Caco-2 (cell line): Measurements from ENCODE around the gene ITGB8. TPM values are rescaled to one million over a fixed set of nuclear protein-coding genes. Genes with fewer than 3 reads are reported as not detected.

Experiments used
- BruUV-seq: library from RNA; stranded (reverse); fragments of 400-500 nt; replicated peaks from 2 replicates; lab custom pipeline; 2021; lab: Mats Ljungman, UMichigan
- CTCF ChIA-PET: fragments of 300-600 bp; sonication (Branson Sonifier 250); formaldehyde crosslinking; loops from one replicate; lab custom pipeline; 2022; ENCODE audit warnings: antibody characterized with exemption; lab: Charles Lee
- POLR2A ChIA-PET: fragments of 300-600 bp; sonication (Branson Sonifier 250); formaldehyde crosslinking; loops from one replicate; lab custom pipeline; 2022; ENCODE audit warnings: antibody characterized with exemption; lab: Charles Lee
- DNase-seq, 2 experiments: peaks; one replicate each; pipeline versions ENCODE4 v3.0.0 to v3.0.0-alpha.2; 2020 to 2022
- H3K27me3 ChIP-seq: replicated peaks from 2 replicates; pipeline ENCODE4 v1.6.0; 2011; ENCODE audit warnings: low read length; ENCODE audit not compliant: control insufficient read depth, insufficient read depth
- H3K36me3 ChIP-seq: 2 replicates; pipeline ENCODE4 v1.5.1; 2011; ENCODE audit warnings: low read length; ENCODE audit not compliant: control insufficient read depth, insufficient read depth
- H3K4me1 ChIP-seq: fragments of 250-450 bp; sonication (Bioruptor Pico); 2 replicates; pipeline ENCODE4 v1.5.1; 2020; ENCODE audit warnings: mild to moderate bottlenecking
- H3K4me3 ChIP-seq: 2 replicates; pipeline ENCODE4 v1.5.1; 2011; ENCODE audit warnings: low read depth, mild to moderate bottlenecking, control low read depth, low read length
- H3K9me3 ChIP-seq: fragments of 250-450 bp; sonication (Bioruptor Pico); 2 replicates; pipeline ENCODE4 v1.5.1; 2020; ENCODE audit warnings: mild to moderate bottlenecking, moderate library complexity
- H3K27ac Mint-ChIP-seq: one replicate; pipeline ENCODE4 v1.8.0; 2022; ENCODE audit warnings: mixed read lengths; ENCODE audit not compliant: unreplicated experiment
- H3K27me3 Mint-ChIP-seq: one replicate; pipeline ENCODE4 v1.8.0; 2022; ENCODE audit warnings: mixed read lengths; ENCODE audit not compliant: insufficient read depth, unreplicated experiment
- H3K36me3 Mint-ChIP-seq: one replicate; pipeline ENCODE4 v1.8.0; 2022; ENCODE audit warnings: mild to moderate bottlenecking, mixed read lengths; ENCODE audit not compliant: insufficient read depth, unreplicated experiment
- H3K4me1 Mint-ChIP-seq: one replicate; pipeline ENCODE4 v1.8.0; 2022; ENCODE audit warnings: low read depth, mixed read lengths; ENCODE audit not compliant: unreplicated experiment
- H3K4me3 Mint-ChIP-seq: one replicate; pipeline ENCODE4 v1.8.0; 2022; ENCODE audit warnings: mild to moderate bottlenecking, moderate library complexity, mixed read lengths; ENCODE audit not compliant: unreplicated experiment
- H3K9me3 Mint-ChIP-seq: one replicate; pipeline ENCODE4 v1.8.0; 2022; ENCODE audit warnings: mixed read lengths; ENCODE audit not compliant: unreplicated experiment
- intact Hi-C: fragments of 100-400 bp; cut with micrococcal nuclease; formaldehyde crosslinking; loops from one replicate; pipeline ENCODE4 v1.10.0; 2022; ENCODE audit not compliant: unreplicated experiment
- total RNA-seq: library from RNA; stranded (reverse); gene quantifications from 2 replicates; pipeline ENCODE4 v1.2.3, GENCODE V29; 2022
- TF ChIP-seq, protein P1 (sequence below), 2 experiments: fragments of 200-600 bp in 1 of 2; IDR thresholded peaks; 1 replicate in 1 of 2; 2 replicates in 1 of 2; pipeline versions ENCODE4 v1.5.1 to v1.8.0; 2011 to 2022; ENCODE audit warnings: antibody characterized with exemption in 1 of 2, control low read depth in 1 of 2, inconsistent platforms in 1 of 2, low read depth in 1 of 2, low read length in 1 of 2, mild to moderate bottlenecking in 1 of 2, moderate library complexity in 1 of 2; ENCODE audit not compliant: insufficient read depth in 1 of 2, severe bottlenecking in 1 of 2, unreplicated experiment in 1 of 2

ITGB8 gene
- total RNA-seq, 1 experiment from 2014 or later = 3.2 TPM

DNA sequence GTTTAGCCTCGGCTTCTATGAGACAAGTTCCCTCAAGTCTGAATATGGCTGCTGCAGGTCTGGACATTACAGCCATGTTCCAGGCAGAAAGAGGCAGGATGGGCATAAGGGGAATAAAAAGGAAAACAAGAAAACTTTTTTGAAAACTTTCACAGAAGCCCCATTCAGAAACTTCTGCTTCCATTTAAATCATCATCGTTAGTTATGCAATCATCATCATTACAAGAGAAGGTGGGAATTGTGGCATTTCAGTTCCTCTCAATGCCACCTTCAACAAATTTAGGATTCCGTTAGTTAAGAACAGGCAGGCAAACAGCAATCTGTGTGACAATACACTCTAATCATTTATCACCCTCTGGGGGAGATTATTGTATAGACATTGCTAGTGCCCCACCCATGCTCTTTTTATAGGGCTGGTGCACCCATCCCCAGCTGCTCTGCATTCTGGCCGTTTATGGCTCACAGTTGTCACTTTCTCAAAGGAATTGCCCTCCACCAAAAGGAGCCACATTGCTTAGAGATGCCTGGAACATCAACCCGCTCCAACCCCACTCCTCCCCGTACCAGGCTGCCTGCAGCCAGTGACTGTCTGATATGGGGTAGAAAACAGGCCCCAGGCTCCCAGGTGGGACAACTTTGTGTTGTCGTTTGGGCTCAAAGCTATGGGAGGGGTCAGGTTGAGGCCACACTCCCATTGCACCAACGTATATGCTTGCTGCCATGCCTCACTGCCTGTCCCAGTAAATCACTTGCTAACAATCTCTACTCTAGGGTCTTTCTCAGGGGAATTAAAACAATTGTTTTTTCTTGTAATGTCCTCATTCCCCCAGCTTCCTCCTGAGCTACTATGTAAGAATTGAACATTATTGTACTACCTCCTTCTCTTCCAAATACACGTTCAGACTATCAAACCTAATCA, 24.2 kb downstream of the ITGB8 start:
- no peak for DNase-seq
- H3K4me1 Mint-ChIP-seq = peaks cover 10% of the 10 kb centered on the region
- ChIA-PET POLR2A (no interaction called here), CTCF (no interaction called here)
- Histone ChIP-seq H3K36me3 (no peaks in the 10 kb centered on the region), H3K4me1 (peaks cover 13% of the 10 kb centered on the region; the same call in 1 of the 2 replicates), H3K4me3 (no peak overlapping the region), H3K9me3 (no peaks in the 10 kb centered on the region), H3K27me3 (no peaks in the 10 kb centered on the region)
- no TSS peak for BruUV-seq
- no peak overlapping the region for H3K27ac Mint-ChIP-seq
- no peak overlapping the region for H3K4me3 Mint-ChIP-seq
- TF ChIP-seq, protein P1, sequence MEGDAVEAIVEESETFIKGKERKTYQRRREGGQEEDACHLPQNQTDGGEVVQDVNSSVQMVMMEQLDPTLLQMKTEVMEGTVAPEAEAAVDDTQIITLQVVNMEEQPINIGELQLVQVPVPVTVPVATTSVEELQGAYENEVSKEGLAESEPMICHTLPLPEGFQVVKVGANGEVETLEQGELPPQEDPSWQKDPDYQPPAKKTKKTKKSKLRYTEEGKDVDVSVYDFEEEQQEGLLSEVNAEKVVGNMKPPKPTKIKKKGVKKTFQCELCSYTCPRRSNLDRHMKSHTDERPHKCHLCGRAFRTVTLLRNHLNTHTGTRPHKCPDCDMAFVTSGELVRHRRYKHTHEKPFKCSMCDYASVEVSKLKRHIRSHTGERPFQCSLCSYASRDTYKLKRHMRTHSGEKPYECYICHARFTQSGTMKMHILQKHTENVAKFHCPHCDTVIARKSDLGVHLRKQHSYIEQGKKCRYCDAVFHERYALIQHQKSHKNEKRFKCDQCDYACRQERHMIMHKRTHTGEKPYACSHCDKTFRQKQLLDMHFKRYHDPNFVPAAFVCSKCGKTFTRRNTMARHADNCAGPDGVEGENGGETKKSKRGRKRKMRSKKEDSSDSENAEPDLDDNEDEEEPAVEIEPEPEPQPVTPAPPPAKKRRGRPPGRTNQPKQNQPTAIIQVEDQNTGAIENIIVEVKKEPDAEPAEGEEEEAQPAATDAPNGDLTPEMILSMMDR (IDR thresholded peaks at IDR 0.05; ENCODE audit: insufficient read depth in 1 of 2, low read depth in 1 of 2, low read length in 1 of 2, severe bottlenecking in 1 of 2, unreplicated experiment in 1 of 2) = no peak
- intact Hi-C loops = no loop called here
- no peaks in the 10 kb centered on the region for H3K27me3 Mint-ChIP-seq
- H3K36me3 Mint-ChIP-seq = no peaks in the 10 kb centered on the region
- H3K9me3 Mint-ChIP-seq = no peaks in the 10 kb centered on the region

DNA sequence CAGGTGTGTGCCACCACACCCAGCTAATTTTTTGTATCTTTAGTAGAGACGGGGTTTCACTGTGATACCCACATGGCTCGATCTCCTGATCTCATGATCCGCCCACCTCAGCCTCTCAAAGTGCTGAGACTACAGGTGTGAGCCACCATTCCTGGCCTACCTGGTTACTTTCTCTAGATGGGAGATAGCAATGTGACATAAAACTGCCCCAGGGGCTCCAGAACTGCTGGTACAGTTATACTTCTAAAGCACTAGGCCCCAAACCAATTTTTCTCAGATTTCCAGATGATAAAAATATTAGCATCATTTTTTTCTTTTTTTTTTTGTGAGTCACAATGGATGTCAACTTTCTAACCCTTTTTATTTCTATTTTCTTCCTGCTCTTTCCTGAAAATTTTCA, 27.4 kb downstream of the ITGB8 start:
- Histone ChIP-seq H3K4me3 (no peak overlapping the region), H3K9me3 (no peaks in the 10 kb centered on the region), H3K27me3 (no peaks in the 10 kb centered on the region), H3K36me3 (no peaks in the 10 kb centered on the region), H3K4me1 (peaks cover 3% of the 10 kb centered on the region; the same call in 1 of the 2 replicates)
- Mint-ChIP-seq H3K4me3 (no peak overlapping the region), H3K9me3 (no peaks in the 10 kb centered on the region), H3K27me3 (no peaks in the 10 kb centered on the region), H3K27ac (no peak overlapping the region), H3K36me3 (no peaks in the 10 kb centered on the region), H3K4me1 (peaks cover 2% of the 10 kb centered on the region)
- no peak for DNase-seq
- ChIA-PET CTCF (no interaction called here), POLR2A (no interaction called here)
- intact Hi-C loops = no loop called here
- TF ChIP-seq, protein P1 (IDR thresholded peaks at IDR 0.05; ENCODE audit: insufficient read depth in 1 of 2, low read depth in 1 of 2, low read length in 1 of 2, severe bottlenecking in 1 of 2, unreplicated experiment in 1 of 2) = no peak
- no TSS peak for BruUV-seq

DNA sequence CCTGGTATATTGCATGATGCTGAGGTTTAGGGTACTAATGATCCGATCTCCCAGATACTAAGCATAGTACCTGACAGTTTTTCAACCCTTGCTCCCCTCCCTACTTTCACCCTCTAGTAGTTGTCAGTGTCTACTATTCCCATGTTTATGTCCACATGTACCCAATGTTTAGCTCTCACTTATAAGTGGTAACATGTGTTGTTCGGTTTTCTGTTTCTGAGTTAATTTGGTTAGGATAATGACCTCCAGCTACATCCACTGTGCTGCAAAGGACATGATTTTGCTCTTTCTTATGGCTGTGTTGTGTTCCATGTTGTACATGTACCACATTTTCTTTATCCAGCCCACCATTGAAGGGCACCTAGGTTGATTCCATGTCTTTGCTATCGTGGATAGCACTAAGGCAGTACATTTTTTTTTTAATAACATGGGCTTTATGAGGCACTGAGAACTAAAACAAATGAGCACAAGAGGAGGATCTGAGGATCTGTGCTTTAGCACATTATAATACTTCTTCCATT, 28.1 kb downstream of the ITGB8 start:
- TF ChIP-seq, protein P1 (IDR thresholded peaks at IDR 0.05; ENCODE audit: insufficient read depth in 1 of 2, low read depth in 1 of 2, low read length in 1 of 2, severe bottlenecking in 1 of 2, unreplicated experiment in 1 of 2) = no peak
- intact Hi-C loops = no loop called here
- Histone ChIP-seq H3K27me3 (no peaks in the 10 kb centered on the region), H3K36me3 (no peaks in the 10 kb centered on the region), H3K9me3 (no peaks in the 10 kb centered on the region), H3K4me1 (no peaks in the 10 kb centered on the region), H3K4me3 (no peak overlapping the region)
- Mint-ChIP-seq H3K27ac (no peak overlapping the region), H3K4me1 (no peaks in the 10 kb centered on the region), H3K27me3 (no peaks in the 10 kb centered on the region), H3K4me3 (no peak overlapping the region), H3K9me3 (no peaks in the 10 kb centered on the region), H3K36me3 (no peaks in the 10 kb centered on the region)
- no peak for DNase-seq
- BruUV-seq = no TSS peak
- ChIA-PET POLR2A (no interaction called here), CTCF (no interaction called here)
